AG04449 (cell line): ENCODE measurements around the gene RAB11FIP4.

Experiments
- CTCF ChIA-PET: fragments of 350-600 bp; formaldehyde crosslinking; extraction: SDS; loops from one replicate; lab custom pipeline; 2021; ENCODE audit warnings: antibody characterized with exemption; lab: Yijun Ruan, JAX
- POLR2A ChIA-PET: fragments of 400-600, 350-600 bp; formaldehyde crosslinking; extraction: SDS; loops from one replicate; lab custom pipeline; 2020; ENCODE audit warnings: antibody characterized with exemption, inconsistent platforms; lab: Yijun Ruan, JAX
- DNase-seq: peaks from one replicate; pipeline ENCODE4 v3.0.0-alpha.2; 2010; ENCODE audit warnings: low read depth, low spot score
- H3K4me3 ChIP-seq: 2 replicates; pipeline ENCODE4 v1.5.1; 2011; ENCODE audit warnings: low read depth, mild to moderate bottlenecking, control low read depth, low read length
- CTCF ChIP-seq: IDR thresholded peaks from one replicate; pipeline ENCODE4 v1.5.1; 2011; ENCODE audit warnings: mild to moderate bottlenecking, moderate library complexity, low read length, control low read depth, inconsistent platforms; ENCODE audit not compliant: insufficient read depth; ENCODE audit errors: missing control alignments

The RAB11FIP4 gene

DNA sequence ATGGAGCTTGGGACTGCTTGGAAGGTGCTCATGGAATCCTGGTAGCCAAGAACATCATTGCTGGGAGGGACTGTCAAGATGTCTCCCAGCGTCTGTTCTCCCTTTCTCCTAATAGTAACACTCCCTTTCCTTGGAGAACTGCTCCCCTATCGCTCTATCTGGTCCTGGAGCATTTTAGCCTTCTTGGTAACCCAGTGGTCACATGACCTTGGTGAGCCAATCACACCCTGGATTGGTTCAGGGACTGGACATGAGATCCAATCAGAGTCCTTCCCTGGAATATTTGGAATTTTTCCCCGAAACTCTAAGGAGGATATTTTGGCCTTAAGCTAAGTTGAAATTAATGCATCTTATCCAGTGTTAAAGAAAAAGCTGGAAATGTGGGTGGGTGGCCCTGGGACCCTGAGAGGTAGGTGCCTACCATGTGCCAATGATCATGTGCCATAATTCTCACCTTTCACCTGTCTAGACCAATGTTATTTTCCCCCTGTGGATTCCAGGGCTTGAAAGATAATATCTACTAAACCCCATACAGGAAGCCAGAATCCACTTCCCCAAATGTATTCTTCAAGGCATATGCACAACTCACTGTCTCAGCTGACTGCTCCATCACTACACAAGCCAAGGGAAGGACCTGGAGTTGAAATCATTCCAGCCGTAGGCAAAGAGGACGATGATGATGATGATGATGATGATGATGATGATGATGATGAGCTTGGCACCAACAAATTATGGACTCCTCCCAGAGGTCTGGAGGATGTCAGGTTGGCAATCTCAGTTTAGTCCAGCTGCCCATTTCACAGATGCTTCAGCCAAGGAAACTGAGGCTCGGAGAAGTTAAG is 193.2 kb downstream of the RAB11FIP4 start:
- no peak for DNase-seq
- no peak overlapping the region for H3K4me3 ChIP-seq
- TF ChIP-seq CTCF, result no peak
- POLR2A ChIA-PET, result interaction anchor here (0.9 to 1.2 kb wide), 2 partner anchors 9 to 11 kb away, joined by 3 read pairs; no protein-coding TSS in a partner anchor
- CTCF ChIA-PET, result interaction anchor here (1.0 to 1.8 kb wide), 3 partner anchors 12 to 258 kb away, joined by 3 to 7 read pairs (median 4); no protein-coding TSS in a partner anchor

- ChIA-PET CTCF (interaction anchor here (1.0 to 1.8 kb wide), 2 partner anchors 12 to 257 kb away, joined by 4 to 7 read pairs; no protein-coding TSS in a partner anchor), POLR2A (no interaction called here)
- H3K4me3 ChIP-seq, result no peak overlapping the region
- TF ChIP-seq CTCF, result no peak
- no peak for DNase-seq
Observed at GRCh38 chr17:31585280-31585630, 193.8 kb downstream of the RAB11FIP4 start.

DNA sequence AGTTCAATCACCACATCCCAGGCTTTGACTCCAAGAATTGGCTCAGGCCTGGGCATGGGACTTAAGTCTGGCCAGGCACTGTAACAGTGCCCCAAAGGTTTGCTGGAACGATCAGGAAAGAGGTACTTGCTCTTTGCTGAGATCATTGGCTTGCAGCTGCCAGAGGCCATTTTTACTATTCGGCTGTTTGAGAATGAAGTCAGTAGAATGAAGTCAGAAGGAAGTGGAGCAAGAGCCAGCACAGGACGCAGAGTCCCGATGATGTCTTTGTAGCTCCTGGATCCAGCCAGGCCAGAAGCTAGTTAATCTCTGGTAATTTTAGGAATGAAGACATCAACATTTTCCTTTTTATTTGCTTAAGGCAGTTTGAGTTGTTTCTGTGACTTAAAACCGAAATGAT is 195.5 kb downstream of the RAB11FIP4 start:
- DNase-seq, result no peak
- CTCF ChIA-PET, result interaction anchor here (1.9 kb wide), 1 partner anchor 28 kb away, joined by 10 read pairs; no protein-coding TSS in a partner anchor
- no peak for TF ChIP-seq CTCF
- H3K4me3 ChIP-seq, result no peak overlapping the region
- POLR2A ChIA-PET, result no interaction called here

DNA sequence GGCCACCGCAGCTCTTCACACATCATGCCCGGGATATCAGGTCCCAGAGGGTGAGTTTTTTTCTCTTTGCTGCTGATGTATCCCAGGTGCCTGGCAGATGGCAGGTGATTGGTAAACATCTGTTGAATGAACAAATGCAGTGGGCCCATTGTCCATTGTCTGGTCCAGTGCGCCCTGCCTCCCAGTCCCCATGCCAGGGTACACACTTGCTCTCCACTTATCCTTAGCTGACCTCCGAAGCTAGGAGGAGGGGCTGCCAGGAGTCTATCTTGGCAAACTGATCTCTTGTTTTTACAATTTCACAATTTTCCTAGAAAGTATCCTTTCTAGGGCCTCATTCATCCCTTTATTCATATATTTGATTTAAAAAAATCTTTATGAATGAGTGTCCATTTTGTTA is 196.0 kb downstream of the RAB11FIP4 start:
- CTCF ChIA-PET, result interaction anchor here (1.3 to 5.1 kb wide), 3 partner anchors 17 to 255 kb away, joined by 3 to 30 read pairs (median 10); no protein-coding TSS in a partner anchor
- DNase-seq, result no peak
- TF ChIP-seq CTCF, result no peak
- POLR2A ChIA-PET, result no interaction called here
- H3K4me3 ChIP-seq, result no peak overlapping the region
